NOMO-1 treated with DMSO at 0.1 percent for 48 hours (cell line): Measurements from ENCODE around the gene FSD1.
A peak's percentile ranks its signal among the peaks of the same experiment; 100 is the strongest.
"Not testable (repeated sequence)": the region's sequence is repeated elsewhere in the genome, so short reads cannot be mapped to it uniquely, and the experiment has no call there.

Experiments
- DNase-seq: peaks from one replicate; lab custom pipeline; 2025; ENCODE audit not compliant: unreplicated experiment; lab: John Stamatoyannopoulos, UW

Gene FSD1

GRCh38 chr19:4342615-4343369 lies 38.4 kb downstream of the FSD1 start:
- DNase-seq: peak; percentile 99

DNA sequence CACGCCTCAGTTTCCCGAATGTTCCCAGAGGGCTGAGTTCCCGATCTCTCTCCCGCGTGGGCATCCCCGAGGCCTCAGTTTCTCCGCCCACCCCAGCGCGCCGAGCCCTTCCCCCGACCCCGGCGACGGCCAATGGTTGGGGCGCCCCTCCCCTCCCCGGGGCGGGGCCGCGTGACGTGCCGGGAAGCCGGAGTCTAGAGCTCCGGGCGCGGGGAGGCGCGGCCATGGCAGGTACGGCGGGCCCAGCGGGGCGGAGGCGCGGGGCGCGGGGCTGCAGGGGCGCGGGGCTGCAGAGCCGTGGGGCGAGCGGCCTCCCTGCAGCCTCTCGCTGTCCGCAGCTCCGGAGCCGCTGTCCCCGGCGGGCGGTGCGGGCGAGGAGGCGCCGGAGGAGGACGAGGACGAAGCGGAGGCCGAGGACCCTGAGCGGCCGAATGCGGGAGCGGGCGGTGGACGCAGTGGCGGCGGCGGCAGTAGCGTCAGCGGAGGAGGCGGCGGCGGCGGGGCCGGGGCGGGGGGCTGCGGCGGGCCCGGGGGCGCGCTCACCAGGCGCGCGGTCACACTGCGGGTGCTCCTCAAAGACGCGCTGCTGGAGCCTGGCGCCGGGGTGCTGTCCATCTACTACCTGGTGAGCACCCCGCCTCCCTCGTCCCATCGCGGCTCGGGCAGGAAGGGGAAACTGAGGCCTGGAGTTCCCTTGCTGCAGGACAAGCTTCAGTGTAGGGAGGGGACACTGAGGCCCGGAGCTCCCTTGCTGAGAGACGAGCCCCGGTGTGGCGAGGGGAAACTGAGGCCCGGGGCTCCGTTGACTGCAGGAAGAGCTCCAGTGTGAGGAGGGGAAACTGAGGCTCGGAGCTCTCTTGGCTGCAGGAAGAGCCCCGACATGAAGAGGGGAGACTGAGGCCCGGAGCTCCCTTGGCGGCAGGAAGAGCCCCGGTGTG lies 39.2 kb downstream of the FSD1 start, which contains the start of gene MPND:
Gene MPND, plus strand, starts transcription at position 193 of the 938 bp plus-strand sequence. Its CDS starts 32 bp downstream, at position 225.
- DNase-seq: peak; percentile 74

DNA sequence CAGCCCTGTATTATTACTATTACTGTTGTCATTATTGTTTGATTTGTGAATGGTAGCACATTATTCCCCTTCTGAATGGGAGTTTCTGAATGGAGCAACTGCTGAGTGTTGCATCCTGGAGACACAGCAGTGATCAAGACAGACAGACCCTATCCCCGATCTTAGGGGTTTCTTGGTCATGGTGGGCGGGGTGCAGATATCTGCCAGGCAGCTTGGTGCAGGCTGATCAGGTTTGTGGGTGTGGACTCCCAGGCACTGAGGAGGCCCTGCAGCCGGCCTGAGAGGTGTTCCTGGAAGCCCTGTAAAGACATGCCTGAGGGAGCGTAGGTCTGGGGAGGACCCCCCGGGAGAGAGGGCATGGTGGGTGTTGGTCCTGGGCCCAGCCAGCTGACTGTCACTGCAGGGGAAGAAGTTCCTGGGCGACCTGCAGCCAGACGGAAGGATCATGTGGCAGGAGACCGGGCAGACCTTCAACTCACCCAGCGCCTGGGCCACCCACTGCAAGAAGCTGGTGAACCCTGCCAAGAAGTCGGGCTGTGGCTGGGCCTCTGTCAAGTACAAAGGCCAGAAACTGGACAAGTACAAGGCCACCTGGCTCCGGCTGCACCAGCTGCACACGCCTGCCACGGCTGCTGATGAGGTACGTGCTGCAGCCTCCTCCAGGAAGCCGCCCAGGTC lies 41.1 kb downstream of the FSD1 start:
- DNase-seq: no peak

GRCh38 chr19:4346020-4346383 lies 41.6 kb downstream of the FSD1 start:
- DNase-seq: no peak

- no peak for DNase-seq
These were observed 43.1 kb downstream of the FSD1 start for GRCh38 chr19:4347521-4347920.

- not testable (repeated sequence) for DNase-seq
These were observed 44.8 kb downstream of the FSD1 start for GRCh38 chr19:4349225-4349624.

- DNase-seq: no peak
These were observed 45.7 kb downstream of the FSD1 start for GRCh38 chr19:4350111-4350510.

DNA sequence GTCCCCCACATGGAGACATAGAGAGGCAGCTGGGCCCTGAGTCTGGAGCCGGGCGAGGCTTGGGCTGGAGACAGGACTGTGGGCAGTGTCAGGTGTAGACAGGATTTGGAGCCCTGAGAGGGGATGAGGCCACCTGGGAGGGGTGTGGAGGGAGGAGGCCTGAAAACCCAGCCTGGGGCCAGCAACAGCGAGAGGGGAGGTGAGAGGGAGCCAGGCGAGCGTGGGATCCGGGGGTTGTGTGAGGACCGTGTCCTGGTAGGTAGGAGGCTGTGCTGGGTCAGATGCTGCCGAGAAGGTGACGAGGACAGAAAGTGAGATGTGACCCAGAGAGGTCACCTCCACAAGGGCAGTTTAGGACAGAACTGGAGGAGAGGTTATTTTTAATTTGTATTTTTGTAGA lies 46.3 kb downstream of the FSD1 start:
- no peak for DNase-seq

GRCh38 chr19:4352701-4353121 lies 48.3 kb downstream of the FSD1 start:
- DNase-seq: peak; percentile 46

- no peak for DNase-seq
These were observed 49.9 kb downstream of the FSD1 start for GRCh38 chr19:4354282-4354681.

- no peak for DNase-seq
These were observed 50.5 kb downstream of the FSD1 start for GRCh38 chr19:4354897-4355296.

GRCh38 chr19:4357095-4357797 lies 52.8 kb downstream of the FSD1 start:
- DNase-seq: no peak

GRCh38 chr19:4357921-4358326 lies 53.5 kb downstream of the FSD1 start:
- DNase-seq: no peak

- no peak for DNase-seq
These were observed 54.6 kb downstream of the FSD1 start for GRCh38 chr19:4358709-4359626.

- no peak for DNase-seq
These were observed 55.2 kb downstream of the FSD1 start for GRCh38 chr19:4359627-4360000.

DNA sequence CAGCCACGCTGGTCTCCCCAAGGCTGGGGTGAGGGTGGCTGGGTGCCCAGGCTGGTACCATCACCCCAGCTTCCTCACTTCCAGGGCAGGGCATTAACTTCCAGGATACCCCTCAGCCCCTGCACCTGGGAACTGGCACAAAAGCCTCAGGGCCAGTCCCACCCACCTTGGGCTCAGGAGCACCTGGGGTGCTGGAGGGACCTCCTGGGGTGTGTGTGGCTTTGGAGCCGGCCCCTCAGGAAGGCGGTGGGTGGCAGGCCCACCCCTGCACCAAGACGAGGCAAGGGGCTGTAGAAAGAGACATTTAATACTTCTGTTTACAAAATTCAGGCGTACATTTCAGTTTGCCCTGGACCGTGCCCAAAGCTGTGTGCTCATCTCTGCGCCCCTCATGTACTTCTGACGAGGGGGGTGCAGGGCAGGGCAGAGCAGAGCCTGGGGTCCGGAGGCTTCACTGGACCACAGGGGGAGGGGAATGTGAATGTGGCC lies 55.7 kb downstream of the FSD1 start:
- DNase-seq: no peak

DNA sequence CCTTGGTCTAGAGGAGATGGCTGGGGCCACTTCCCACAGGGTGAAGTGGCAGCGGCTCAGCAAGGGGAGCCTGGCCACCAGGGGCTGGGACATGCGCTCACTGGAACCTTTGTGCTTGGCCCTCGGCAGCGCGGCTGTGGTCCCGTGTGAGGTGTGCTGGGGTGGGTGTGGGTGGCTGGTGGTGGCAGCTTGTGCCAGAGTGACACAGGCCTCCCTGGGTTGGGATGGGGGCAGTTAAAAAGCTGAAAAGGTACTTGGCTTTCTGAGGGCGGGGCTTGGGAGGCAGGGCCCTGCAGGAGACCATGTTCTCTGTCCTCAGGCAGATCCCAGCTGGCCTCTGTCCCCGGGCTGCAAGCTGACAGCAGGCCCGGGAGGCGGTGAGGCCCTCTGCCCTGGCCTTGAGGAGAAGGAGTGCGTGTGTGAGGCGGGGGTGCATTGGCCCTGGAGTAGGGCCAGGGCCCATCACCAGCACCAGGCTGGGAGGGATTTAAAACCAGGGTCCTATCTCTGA lies 56.3 kb downstream of the FSD1 start:
- no peak for DNase-seq

DNA sequence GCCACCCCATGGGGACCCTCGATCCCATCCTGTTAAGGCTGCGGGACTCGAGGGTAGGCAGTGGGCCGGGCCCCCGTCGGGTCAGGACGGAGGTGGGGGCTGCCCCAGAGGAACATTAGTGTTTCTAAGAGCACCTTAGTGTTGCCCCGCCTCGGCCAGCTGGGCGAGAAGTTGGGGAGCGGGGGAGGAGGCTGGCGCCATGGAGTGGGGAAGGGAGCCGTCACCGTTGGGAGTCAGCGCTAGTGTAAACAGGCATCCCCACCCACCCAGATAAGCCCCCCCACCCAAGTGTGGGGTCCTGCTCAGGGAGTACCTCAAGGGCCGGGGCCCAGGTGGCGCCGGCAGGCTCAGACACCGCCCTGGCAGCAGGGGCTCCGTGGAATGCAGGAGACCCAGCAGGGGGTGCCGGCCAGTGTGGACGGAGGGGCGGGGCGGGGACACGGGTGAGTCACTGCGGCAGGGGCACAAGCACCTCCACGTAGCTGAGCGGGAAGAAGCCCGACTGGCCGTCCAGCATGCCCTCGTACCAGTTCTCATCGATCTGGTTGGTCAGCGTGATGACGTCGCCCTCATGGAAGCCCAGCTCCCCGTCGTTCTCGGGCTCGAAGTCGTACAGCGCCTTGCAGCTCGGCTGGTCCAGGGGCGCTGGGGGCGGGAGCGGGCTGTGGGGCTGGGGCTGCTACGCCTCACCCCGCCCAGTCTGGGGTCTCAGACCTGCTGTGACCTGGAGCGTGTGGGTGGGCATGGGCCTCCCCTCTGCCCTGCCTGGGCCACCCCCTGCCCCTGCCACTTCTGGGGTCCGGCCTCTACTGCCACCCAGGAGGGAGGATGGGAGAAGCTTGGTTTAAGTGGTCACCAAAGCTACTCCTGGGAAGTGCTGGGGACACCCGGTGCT lies 57.0 kb downstream of the FSD1 start:
- DNase-seq: no peak
